ENCODE measurements around the gene ZYX.
"Not testable (repeated sequence)": the region's sequence is repeated elsewhere in the genome, so short reads cannot be mapped to it uniquely, and the experiment has no call there.

ZYX gene

DNA sequence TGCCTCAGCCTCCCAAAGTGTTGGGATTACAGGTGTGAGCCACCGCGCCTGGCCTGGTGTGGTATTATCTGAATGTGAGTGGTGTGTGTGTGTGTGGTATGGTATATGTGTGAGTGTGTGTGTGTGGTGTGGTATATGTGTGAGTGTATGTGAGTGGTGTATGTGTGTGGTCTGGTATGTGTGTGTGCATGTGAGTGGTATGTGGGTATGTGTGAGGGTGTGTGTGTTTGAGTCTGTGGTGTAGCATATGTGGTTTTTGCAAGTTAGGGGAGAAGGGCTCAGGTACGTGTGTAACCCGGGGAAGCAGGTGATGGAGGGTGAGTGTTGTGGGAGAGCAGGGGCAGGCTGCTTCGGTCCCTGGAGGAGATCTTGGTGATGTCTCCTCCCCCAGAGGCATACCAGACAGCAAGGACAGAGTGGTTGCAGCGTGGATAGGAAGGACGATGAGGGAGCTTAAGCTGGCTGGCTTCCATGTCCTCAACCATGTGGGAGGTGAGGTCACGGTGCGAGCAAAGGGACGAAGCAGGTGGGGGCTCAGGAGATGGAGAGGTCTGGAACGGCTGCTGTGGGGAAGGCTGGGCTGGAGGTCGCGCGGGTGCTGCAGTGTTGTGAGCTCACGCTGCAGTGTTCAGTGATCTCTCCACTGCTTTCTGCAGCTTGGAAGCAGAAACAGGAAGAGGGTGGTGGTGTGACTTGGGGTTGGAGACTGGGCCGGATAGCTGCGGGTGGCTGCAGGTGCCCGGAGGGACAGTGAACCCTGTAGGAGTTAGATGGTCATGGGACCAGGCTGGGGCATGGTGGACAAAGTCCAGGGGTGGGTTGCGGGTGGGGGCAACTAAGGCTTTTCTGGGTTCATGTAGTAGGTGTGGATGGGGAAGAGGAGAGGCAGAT, 5.0 kb downstream of the ZYX start:
- FAIRE-seq: no peak

DNA sequence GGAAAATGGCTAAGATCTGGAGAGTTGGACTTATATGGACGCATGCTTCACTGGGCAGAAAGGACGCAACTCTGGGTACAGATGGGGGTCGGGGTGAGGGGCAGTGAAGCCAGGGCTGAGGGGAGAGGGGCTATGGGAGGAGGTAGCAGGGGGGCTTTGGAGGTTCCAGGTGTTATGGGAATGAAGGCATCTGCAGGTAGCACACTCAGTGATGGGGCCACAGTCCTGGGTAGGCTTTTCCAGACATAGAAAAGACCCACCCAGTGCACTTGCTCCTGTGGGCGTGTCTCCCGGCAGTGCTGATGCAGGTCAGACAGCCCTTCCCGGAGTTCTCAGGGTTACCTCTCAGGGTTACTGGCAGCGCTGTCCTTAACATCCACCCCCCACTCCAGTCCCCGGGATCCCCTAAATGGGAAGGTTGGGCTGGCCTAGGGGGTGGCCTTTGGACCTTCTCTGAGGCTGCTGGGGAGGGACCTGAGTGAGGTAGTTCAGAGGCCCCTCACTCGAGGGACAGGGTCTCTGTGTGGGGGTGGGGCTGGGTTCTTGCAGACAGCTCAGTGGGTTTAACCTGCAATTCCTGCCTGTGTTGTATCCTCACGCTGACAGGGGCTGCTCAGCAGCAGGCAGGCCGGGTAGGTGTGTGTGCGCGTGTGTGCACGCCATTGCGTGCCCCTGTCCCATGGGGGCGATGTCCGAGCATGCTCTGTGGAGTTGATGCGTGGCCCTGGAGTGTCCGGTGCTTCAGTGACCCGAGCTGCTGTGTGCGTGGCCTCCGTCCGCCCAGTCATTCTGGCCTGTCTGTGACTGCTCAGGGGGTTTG, 6.2 kb downstream of the ZYX start:
- FAIRE-seq: no peak

DNA sequence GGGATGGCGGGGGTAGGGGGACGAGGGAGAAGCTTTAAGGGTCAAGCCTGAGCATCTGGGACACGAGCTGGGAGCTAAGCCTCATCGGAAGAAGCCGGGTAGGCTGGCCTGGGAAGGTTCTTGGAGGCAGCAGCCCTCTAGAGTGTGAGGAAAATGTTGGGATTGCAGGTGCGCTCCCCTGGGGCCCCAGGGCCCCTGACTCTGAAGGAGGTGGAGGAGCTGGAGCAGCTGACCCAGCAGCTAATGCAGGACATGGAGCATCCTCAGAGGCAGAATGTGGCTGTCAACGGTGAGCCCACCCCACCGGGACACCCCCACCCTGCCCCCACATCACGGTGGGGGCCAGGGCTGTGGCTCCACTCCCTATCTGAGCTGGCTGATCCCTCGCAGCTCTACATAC, 6.9 kb downstream of the ZYX start:
- FAIRE-seq: no peak

DNA sequence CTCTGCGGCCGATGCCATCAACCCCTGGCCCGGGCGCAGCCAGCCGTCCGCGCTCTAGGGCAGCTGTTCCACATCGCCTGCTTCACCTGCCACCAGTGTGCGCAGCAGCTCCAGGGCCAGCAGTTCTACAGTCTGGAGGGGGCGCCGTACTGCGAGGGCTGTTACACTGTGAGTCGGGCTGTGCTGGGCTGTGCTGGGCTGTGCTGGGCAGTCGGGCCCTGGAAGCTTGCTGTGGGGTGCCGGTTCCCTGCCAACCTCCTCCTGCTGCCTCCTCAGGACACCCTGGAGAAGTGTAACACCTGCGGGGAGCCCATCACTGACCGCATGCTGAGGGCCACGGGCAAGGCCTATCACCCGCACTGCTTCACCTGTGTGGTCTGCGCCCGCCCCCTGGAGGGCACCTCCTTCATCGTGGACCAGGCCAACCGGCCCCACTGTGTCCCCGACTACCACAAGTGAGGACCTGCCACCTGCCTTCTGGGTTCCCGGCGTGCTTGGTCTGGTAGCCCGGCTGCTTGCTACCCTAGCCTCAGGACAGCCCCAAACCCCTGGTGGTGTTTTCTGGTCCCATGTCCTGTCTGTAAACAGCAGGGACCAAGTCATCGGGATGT, 7.5 kb downstream of the ZYX start:
- FAIRE-seq: no peak

DNA sequence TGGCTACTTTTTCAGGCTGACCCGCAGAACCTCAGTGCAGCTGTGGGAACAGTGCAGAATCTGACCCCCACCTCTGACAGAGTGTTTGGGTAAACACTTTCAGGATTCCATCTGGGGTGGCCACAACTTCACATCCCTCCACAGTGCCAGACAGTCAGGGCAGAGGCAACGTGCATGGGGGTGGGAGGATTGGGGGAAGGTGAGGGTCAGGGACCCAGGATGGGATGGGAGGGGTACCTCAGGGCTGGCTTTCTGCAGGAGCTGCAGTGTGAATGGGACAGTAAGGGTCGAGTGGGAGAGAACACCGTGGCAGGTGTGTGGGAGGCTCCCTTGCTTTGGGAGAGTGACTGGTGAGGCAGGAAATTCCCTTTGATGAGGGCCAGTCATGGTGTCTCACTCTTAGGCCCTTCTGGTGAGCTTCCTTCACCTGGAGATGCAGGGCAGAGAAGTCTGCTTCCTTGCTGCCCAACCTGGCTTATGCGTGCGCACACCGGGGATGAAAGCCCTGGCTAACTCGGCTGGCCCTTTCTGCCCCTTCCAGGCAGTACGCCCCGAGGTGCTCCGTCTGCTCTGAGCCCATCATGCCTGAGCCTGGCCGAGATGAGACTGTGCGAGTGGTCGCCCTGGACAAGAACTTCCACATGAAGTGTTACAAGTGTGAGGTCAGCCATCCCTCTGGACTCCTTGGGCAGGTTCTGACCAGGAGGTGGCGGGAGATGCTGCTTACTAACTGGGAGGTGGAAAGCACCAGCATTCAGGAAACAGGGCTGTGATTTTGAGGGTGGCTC, 8.4 kb downstream of the ZYX start:
- no peak for FAIRE-seq

DNA sequence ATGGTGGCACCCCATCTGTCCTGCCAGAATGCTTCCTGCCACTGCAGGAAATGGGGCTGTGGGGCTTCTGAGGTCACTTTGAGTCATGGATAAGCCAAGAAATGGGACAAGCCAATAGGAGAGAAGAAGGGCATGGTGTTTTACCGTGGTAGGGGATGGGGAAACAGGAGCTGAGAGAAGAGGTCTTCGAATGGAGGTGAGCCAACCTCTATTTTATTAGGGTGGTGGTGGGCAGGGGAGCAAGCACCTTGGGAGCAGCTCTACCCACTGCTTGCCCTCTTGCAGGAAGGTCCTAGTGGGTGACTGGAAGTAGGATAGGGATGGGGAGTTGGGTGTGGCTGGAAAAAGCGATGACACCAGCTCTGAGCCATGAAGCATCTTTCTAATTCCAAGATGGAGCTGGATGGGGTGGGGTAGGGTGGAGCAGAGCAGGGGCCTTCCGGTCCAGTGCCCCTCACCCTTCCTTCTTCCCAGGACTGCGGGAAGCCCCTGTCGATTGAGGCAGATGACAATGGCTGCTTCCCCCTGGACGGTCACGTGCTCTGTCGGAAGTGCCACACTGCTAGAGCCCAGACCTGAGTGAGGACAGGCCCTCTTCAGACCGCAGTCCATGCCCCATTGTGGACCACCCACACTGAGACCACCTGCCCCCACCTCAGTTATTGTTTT, 9.1 kb downstream of the ZYX start:
- no peak for FAIRE-seq

DNA sequence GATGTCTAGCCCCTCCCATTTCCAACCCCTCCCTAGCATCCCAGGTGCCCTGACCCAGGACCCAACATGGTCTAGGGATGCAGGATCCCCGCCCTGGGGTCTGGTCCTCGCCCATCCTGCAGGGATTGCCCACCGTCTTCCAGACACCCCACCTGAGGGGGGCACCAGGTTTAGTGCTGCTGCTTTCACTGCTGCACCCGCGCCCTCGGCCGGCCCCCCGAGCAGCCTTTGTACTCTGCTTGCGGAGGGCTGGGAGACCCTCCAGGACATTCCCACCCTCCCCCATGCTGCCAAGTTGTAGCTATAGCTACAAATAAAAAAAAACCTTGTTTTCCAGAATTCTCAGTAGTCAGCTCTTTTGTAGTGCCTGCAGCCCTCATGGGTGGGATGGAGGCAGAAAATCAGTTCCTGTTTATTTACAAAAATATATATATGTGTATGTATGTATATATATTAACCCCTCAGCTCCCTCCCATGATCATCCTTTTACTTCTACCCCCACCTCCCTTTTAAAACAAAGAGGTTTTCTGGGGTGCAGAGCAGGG, 9.7 kb downstream of the ZYX start:
- no peak for FAIRE-seq

DNA sequence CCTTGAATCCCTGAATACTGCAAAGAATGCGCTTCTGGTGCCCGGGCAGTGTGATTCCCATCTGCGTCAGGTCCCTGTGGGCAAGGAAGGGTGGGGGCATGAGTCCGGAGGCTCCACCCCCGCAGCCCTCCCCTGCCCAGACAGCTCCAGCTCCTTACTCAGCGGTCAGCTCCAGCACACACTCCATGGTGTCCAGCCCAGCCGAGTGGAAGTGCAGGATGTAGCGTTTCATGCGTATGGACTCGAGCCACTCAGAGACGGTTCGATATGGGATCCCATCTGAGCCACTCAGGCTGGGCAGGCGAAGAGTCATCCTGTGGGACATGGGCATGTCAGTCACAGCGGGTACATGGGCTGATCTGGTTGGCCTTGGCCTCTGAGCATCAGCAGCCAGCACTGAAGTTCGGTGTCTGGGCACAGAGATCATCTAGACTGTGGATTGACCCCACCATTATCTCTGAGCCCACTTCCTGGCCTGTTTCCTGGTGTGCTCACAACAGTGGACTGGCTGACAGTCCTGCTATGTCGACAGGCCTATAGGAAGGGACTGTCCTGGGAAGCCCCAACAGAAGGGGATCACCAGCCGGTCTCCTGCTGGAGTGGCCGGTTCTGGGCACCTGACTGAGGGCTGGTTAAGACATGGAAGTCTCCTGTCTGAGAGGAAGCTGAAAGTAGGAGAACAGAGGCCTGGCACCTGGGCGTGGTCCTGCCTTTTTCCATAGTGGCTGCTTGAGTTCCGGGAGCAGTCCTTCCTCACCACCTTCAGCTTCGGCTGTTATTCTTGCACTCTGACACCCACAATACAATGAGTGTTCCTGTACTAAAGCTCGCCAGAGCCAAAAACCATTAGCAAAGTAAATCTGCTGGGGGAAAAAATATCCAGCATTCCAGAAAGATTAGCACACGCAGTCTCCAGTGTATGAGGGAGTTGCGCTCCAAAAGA, 10.6 kb downstream of the ZYX start:
- FAIRE-seq: no peak

DNA sequence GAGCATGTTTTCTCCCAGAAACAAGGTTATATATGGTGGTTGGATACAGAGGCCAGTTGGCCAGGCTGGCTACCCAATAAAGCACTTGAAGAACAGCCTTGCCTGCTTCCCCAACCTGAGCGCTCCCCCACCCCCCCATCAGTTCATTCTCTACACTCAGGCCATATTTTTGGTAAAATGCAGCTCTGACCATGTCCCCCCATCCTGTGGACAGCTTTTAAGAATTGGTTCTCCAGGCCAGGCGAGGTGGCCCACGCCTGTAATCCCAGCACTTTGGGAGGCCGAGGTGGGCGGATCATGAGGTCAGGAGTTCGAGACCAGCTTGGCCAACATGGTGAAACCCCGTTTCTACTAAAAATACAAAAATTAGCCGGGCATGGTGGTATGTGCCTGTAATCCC, 11.3 kb downstream of the ZYX start:
- FAIRE-seq: not testable (repeated sequence)

DNA sequence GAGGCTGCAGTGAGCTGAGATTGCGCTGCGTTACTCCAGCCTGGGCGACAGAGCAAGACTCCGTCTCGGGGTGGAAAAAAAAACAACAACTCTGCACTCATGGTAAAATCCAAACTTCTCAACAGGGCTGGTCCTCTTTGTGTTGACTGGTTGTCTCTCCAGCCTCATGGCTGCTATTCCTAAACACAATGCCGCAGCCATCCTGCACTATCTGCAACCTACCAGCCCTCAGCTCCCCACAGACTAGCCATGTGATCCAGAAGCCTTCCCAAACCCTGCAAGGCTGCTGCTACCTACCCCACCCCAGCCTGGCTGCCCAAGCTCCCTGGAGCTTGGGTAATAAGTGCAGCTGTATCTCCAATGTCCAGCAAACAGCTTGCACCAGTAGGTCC, 11.7 kb downstream of the ZYX start:
- no peak for FAIRE-seq

DNA sequence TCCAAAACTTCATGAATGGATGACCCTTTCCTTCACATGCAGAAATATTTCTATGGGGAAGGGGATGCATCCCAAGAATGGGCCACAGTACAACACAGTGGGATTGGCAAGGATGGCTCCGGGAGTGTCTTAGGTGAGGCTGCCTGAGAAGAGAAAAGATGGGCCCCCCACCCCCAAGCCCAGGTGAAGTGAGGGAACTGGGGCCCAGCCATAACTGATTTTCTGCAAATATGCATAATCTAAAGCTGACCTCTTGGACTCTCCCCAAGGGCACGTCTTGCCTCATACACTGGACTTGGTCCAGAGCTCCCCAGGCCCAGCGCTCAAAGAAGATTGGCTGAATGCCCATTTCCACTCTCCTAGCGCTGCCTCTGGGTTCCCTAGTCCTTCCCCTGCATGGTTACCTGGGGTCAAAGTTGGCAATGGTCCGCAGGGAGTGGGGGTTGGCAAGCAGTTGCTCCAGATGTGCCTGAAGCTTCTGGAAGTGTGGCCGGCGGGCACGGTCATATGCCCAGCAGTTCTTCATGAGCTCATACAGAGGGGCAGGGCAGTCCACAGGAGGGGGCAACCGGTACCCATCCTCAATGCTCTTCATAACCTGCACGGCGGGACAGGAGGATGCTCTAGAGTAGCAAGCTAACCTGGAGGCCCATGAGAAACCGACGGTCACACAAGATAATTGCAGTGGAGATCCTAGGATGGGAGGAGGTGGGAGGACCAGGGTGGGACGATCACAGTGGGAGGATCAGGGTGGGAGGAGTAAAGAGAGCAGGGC, 12.3 kb downstream of the ZYX start:
- FAIRE-seq: no peak

DNA sequence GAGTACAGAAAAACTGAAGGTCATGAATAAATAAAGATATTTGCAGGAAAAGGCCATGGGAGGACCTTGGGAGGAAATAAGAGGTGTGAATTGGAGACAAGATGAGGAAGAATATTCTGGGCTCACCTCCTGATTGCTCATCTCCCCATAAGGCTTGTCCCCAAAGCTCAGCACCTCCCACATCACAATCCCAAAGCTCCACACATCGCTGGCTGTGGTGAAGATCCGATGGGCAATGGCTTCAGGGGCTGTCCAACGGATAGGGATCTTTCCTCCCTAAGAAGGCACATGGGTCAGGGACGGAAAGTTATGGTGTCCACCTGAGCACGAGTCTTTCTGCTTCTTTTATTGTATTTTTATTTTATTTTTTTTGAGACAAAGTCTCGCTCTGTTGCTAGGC, 12.9 kb downstream of the ZYX start:
- FAIRE-seq: no peak

DNA sequence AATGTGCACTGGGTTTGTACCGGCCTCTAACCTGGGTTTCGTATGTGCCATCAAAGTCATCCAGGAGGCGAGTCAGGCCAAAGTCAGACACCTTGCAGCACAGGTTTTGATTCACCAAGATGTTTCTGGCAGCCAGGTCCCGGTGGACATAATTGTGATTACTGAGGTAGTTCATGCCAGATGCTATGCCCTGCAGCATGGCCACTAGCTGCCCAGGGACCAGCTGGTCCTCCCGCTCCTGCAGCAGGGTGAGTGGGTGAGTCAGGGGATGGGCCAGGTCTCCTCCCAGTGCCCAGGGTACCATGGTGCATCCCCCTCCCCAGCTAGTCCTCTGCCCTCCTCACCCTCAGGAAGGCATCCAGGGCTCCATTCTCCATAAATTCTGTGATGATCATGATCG, 13.6 kb downstream of the ZYX start:
- FAIRE-seq: no peak

DNA sequence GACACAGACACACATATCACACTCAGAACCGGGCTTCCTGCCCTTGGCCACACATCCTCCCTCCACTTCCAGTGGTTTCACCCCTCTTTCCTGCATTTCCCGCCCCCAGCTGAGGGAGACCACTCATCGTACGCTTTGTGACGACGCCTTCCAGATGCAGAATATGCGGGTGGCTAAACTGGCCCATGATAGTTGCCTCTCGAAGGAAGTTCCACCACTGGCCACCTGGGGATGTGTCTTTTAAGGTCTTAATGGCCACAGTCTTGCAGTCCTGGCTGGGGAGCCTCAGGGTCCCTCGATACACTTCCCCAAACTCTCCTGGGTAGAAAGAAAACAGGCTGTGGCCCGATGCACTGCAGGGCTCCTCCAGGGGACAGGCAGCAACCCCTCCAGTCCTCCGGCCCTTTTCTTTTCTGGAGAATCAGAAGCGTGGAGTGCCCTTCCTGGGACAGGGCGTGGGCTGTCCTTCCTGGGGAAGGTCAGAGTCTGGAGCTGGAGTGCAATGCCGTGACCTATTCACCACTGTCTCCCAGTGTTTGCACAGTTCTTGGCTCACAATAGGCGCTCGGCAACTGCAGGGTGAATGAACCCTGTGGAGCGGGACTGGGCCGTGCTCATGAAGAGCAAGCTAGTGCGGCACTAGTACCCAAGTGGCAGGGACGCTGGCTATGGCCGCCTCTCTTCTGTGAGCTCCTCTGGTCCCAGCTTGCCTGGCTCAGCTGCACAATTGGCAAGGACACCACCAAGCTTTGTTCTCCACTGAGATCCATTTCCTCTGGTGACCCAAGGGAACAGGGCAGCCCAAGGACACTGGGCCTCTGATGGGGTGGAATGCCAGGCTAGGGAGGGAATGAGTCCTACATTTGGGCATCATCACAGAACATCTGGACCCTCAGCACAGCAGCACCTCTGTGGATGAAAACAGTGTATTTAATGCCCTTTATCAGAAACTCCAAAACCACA, 14.3 kb downstream of the ZYX start:
- no peak for FAIRE-seq

DNA sequence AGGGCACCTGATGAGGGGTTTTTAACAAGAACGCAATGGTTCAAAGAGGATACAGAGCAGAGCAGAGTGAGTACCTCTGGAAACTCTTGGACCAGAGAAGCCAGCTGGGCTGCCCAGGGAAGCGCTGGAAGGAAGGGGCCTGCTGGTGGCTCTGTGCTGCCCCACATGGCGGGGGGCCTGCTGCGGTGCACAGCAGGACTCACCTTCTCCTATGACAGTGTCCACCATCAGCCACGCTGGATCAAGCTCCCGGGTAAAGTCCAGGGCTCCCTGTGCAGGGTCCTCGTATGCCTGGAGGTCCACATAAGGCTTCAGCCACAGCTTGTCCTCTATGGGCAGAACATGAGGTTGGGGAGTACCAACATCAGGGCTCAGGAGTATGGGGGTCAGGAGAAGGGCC, 15.0 kb downstream of the ZYX start:
- no peak for FAIRE-seq

DNA sequence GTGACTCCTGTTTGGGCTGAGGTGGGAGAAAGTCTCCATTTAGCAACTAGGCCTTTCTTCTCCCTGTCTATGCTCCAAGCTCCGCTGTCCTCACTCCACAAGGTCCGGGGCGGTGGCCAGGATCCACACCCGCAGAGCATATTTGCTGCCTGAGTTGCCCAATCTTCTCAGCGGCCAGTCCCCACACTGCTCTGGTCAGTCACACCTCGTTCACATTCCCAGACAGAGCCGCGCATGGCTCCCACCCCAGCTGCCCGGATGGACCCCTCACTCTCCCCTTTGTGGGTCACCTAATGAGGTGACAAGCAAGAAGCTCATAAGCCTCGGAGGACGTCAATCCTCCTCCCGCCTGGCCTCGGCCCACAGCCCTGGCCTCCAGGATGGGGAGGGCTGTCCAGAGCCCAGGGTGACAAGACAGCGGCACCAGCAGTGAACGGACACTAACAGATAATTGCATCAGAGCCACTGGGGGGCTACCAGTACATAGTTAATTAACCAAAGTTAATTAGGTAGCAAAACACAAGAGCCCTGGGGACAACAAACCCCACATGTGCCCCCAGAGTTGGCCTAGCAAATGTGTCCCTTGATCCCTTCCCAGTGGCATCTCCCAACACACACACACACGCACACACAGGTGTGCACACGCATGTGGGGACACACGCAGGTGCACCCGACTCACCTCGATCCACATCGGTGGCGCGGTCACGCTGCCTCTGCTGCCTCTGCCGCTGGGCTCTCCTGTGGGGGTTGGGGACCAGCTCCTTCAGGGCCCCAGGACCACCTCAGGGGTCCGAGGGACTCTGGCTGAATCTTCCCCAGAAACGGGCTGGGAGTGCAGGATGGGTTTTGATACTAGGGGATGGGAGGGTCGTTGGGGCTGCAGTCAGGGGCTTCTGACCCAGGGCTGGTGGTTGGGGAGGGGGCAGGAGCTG, 15.7 kb downstream of the ZYX start:
- FAIRE-seq: no peak

DNA sequence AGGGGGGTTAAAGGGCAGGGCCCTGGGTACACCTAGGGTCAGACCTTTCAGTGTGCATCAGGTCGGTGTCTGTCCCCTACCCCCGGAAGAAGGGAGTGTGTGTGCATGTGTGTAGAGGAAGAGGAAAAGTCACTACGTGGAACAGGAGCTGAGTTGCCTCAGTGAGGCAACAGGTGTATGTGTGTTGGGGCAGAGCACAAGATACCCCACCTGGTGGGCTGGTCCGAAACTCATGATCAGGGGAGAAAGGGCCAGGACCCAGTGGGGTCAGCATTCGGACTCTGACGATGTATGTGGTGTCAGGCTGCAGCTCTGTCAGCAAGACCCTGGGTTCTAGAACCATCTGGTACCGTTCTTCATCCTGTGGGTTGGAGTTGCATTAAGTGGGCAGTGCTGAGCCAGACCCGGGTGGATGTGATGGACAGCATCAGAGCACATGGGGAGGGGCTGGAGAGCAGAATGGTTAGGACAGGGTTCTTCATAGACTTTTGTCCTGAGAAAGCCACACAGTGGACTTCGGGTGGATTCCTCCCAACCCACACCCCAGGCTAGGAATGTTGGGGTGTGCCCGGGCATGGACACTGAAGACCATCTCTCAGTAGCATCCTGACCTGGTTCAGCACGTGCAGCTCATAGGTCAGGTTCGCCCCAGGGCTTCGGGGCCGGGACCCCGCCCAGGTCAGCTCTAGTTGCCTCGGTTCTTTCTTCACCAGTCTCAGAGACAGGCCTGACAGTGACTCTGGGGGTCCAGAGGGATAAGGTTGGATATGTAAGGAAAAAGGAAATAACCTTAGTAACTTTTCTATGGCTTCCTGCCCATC, 16.8 kb downstream of the ZYX start:
- FAIRE-seq: no peak

Measured in colon (tissue), 2 donors.